ENCODE results near the gene SIPA1.

Gene SIPA1

DNA sequence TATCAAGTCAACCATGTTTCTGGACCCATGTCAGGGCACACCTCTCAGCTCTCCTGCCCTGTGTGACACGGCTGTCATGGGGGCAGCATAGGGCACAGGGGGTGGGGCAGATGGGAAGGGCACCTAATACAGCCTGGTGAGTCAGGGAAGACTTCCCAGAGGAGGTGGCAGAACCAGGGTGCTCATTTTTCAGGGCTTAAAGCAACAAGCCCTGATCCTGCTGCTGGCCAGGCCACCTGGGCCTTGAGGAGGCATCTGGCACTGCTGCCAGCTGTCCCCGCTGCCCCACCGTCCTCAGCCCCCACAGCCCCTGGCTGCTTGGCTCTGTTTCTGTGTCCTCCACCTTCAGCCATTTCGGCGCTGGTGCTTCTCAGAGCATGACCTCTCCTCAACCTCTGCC, 28.2 kb upstream of the SIPA1 start:
- H3K4me3 ChIP-seq (ENCODE audit: low read length), result no peak overlapping the region
- DNase-seq (ENCODE audit: low read depth), result no peak
- TF ChIP-seq, protein P1, sequence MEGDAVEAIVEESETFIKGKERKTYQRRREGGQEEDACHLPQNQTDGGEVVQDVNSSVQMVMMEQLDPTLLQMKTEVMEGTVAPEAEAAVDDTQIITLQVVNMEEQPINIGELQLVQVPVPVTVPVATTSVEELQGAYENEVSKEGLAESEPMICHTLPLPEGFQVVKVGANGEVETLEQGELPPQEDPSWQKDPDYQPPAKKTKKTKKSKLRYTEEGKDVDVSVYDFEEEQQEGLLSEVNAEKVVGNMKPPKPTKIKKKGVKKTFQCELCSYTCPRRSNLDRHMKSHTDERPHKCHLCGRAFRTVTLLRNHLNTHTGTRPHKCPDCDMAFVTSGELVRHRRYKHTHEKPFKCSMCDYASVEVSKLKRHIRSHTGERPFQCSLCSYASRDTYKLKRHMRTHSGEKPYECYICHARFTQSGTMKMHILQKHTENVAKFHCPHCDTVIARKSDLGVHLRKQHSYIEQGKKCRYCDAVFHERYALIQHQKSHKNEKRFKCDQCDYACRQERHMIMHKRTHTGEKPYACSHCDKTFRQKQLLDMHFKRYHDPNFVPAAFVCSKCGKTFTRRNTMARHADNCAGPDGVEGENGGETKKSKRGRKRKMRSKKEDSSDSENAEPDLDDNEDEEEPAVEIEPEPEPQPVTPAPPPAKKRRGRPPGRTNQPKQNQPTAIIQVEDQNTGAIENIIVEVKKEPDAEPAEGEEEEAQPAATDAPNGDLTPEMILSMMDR (conservative IDR thresholded peaks at IDR 0.05; ENCODE audit: low read length), result no peak

DNA sequence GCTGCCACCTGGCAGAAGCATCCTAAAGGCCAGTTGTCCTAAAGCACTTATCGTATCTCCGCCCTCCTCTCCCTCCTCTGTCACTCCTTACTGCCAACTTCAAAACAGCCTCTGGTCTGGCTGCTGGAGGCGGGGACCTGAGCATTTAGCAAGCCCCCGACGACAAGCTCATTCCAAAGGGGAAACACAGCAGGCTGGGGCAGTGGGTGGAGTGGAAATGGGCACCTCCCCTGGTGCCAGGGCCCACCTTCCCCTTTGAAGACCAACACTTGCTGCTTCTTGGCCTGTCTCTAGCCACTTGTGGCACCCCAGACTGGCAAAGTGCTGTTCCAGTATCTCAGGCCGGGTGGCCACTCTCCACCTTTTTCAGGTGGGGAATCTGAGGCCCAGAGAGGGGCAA, 27.5 kb upstream of the SIPA1 start:
- no peak for DNase-seq (ENCODE audit: low read depth)
- H3K4me3 ChIP-seq (ENCODE audit: low read length), result no peak overlapping the region
- TF ChIP-seq, protein P1 (conservative IDR thresholded peaks at IDR 0.05; ENCODE audit: low read length), result no peak

DNA sequence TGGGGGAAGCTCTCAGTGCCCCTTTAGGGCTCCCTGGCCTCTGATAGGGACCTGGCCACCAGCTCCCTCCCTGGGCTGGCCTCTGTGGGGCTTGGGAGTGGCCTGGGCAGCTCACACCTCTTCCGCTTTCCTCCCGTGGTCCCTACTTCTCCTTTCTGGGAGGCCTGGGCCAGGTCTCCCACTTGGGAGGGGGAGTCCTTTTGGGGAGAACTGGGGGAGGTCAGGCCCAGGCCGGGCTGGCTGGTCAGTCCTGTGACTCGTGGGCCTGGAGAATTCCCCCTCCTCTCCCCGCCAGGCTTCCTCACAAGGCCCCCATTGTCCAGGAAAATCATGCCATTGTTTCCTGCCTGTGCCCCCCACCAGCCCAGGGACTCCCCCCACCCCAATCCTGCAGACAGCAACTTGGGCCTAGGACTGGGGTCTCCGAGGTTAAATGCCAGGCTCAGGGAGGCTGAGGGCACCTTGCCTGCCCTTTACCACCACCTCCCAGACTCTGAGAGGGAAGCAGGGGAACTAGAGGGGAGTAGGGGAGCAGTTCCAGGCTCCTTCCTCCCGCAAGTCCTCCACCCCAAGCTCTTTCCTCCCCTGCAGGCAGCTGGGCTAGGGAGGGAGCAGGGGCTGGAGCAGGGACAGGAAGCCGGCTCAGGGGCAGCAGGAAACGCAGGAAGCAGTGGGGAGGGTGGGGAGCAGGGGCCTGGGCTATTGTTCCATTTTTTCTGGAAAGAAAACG, 26.7 kb upstream of the SIPA1 start:
- H3K4me3 ChIP-seq (ENCODE audit: low read length), result peak overlapping the region; percentile 17; the same call in 1 of the 2 replicates

DNA sequence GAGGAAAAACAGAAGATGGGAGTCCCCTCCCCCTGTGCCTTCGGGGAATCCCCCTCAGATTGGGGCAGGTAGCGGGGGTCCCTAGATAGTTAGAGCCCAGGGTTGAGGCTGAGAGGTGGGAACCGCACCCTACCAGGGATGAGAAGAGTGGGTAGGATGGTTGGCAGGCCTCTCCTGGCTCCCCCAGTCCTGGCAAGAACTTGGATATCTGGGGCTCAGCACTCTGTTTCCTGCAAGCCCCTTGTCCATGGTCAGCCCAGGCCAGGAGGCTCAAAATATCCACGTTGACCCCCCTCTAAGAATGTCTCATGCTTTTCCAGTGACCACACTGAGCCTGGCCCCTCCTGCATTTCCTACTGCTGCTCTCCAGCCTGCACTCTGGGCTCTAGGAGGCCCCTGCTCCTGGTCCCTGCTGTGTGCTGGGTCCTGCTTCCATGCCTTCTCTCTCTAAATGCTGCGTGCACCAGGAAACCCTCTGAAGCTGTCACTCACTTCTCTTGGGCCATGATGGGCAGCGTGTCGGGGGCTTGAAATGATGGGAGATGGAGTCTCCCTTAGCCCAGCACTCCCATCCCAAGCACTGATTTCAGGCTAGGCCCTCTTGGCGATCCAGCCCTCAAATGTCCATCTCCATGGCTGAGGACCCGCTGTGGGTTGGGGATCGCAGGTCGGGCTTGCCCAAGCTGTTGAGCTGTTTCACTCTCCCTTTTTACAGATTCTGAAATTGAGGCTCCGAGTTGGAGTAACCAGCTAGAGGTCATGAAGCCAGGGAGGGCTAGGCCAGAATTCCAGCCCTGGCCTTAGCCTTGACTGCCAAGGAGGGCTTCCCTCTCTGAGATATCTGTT, 25.9 kb upstream of the SIPA1 start:
- DNase-seq (ENCODE audit: low read depth), result no peak

More for the DNA sequence above, 26.7 kb upstream of the SIPA1 start:
- no peak for DNase-seq (ENCODE audit: low read depth)
- TF ChIP-seq, protein P1 (conservative IDR thresholded peaks at IDR 0.05; ENCODE audit: low read length), result no peak

DNA sequence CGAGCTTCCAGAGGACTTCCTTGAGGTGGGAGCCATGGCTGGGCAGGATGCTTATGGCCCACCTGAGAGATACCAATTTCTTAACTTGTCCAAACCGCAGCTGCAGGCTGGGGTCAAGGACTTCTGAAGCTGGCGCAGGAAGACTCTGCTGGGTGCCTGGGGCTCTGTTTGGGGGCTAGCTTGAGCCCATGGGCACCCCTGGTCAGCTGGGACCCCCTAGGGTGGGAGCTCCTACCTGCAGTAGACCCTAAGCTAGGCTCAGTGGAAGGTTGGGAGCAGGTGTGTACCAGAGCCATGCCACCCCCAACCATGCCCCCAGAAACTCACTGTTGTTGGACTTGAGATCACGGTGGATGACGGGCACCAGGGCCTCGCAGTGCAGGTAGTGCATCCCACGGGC, 25.2 kb upstream of the SIPA1 start:
- H3K4me3 ChIP-seq (ENCODE audit: low read length), result peak overlapping the region; percentile 95
- no peak for DNase-seq (ENCODE audit: low read depth)
- TF ChIP-seq, protein P1 (conservative IDR thresholded peaks at IDR 0.05; ENCODE audit: low read length), result no peak

More for the DNA sequence above, 25.9 kb upstream of the SIPA1 start:
- peak overlapping the region; percentile 95 for H3K4me3 ChIP-seq (ENCODE audit: low read length)
- TF ChIP-seq, protein P1 (conservative IDR thresholded peaks at IDR 0.05; ENCODE audit: low read length), result no peak

DNA sequence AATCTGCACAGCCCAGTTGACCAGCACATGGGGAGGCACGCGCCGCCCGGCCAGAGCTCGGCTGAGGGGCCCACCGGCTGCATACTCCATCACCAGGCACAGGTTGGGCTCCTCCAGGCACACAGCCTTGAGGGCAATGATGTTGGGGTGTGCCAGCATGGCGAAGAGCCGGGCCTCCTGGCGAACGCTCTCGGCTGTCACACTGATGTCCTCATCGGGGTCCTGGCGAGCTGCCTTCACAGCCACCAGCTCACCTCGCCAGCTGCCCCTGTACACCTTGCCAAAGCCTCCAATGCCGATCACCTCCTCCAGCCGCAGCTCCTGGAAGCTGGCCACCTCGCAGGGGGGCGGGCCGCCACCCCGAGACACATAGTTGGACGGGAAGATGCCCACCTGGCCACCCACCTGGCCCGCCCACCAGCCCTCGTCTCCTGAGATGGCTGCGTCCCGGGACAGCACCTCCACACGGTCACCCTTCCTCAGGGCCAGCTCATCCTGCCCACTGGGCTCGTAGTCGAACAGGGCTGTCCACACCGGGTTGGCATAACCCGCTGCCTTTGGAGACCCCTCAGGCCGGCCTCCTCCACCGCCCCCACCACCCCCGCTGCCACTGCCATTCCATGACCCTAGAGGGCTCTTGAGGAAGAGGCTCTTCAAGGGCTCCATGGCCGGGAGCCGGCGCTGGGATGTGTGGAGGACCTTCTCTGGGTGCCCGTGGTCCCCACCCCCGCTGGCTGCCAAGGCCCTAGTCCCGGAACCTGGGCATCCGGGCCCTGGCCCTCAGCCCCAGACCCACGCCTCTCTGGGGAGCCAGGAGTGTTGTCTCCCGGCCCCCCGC, 24.6 kb upstream of the SIPA1 start:
- no peak for DNase-seq (ENCODE audit: low read depth)
- TF ChIP-seq, protein P1 (conservative IDR thresholded peaks at IDR 0.05; ENCODE audit: low read length), result no peak
- peak overlapping the region; percentile 95 for H3K4me3 ChIP-seq (ENCODE audit: low read length)
